GM12874 (cell line): ENCODE results near the gene ESPL1.

Source experiments
- CTCF ChIP-seq: IDR thresholded peaks from 2 replicates; pipeline ENCODE4 v1.5.1; 2011; ENCODE audit warnings: low read depth, mild to moderate bottlenecking, control low read depth, low read length, moderate library complexity; ENCODE audit not compliant: insufficient read depth

Gene ESPL1

DNA sequence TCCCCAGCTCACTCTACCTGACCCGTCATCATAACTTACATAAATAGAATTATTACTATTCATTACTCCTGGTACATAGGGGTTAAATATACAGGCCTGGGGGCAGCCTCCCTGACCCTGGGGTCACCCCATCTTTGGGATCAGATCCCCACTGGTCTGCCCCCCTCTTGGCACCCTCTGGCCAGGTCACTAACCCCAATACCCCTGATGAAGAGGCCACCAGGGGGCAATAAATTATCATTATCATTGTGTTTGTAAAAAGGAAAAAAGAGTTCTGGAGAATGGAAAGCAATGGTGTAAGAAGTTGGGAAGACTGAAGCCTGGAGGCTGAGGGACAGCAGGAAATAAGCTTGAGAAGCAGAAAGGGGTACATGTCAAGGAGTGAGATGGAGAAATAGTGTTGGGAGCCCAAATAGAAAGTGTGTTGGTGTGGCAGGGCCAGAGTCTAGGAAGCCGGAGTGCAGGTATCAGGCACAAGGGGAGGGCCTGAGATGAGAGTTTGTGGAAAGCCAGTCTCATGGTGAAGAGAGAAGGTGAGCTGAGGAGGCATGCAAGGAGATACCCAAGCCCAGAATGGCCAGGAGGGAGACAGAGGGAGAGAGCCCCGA lies 59.4 kb downstream of the ESPL1 start:
- no peak for TF ChIP-seq CTCF

GRCh38 chr12:53328043-53328435 lies 59.9 kb downstream of the ESPL1 start:
- TF ChIP-seq CTCF = peak; percentile 32; the same call in 1 of the 2 replicates

DNA sequence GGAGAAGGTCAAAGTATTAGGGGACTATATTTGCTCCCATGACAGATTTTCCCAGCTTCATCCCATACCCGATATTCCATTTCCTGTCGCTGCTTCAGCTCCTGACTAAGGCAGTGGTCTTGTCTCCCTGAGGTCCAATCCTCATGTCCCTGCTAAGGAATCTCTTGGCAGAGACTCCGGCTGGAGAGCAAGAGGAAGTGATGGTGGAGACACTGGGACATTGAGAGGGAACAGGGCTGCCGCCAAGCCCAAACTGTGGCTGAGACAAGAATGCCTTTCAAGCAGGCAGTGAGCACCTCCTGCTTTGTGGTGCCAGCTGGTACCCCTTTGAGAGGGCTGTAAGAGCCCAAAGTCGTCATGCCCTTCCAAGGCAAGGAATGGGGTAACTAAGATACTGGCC lies 62.6 kb downstream of the ESPL1 start:
- TF ChIP-seq CTCF = no peak

GRCh38 chr12:53332744-53333143 lies 64.6 kb downstream of the ESPL1 start:
- no peak for TF ChIP-seq CTCF

DNA sequence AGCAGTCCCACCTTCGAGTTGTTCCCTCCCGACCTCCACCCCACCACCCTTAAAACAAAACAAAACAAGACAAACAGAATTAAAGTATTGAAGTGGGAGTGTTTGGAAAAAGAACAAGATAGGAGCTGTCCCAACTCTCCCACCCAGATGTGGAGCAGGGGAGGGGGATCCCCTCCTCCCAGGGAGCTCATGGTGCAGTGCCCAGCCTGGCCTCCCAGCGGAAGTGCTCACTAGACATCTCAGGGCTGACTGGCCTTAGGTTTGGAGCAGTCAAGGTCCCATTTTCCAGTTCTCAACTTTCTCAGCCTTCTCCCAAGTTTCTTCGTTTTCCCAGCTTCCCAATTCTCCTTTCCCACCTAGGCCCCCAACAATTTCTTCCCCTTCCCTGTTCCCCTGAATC lies 65.2 kb downstream of the ESPL1 start:
- TF ChIP-seq CTCF = no peak

- no peak for TF ChIP-seq CTCF
Measured at GRCh38 chr12:53333845-53334244, 65.7 kb downstream of the ESPL1 start.

GRCh38 chr12:53334822-53335221 lies 66.7 kb downstream of the ESPL1 start:
- no peak for TF ChIP-seq CTCF
